Right lobe of liver (tissue), 6 donors: ENCODE results near the gene CHMP1B. TPM values are rescaled to one million over a fixed set of nuclear protein-coding genes. Genes with fewer than 3 reads are reported as not detected.

Experiments used
- ATAC-seq, 4 donors: fragments of 200-7000 bp; cut with Tn5 transposase; one replicate each; pipeline ENCODE4 v1.9.1; 2020; ENCODE audit warnings: mild to moderate bottlenecking in 4 of 4, moderate library complexity in 4 of 4
- DNase-seq, 3 donors: peaks; one replicate each; pipeline ENCODE4 v3.0.0-alpha.2; 2020
- H3K27ac ChIP-seq, 3 donors: fragments of 200-600 bp; one replicate each; pipeline ENCODE4 v1.8.0; 2022
- H3K27me3 ChIP-seq, 2 donors: fragments of 200-600 bp; one replicate each; pipeline ENCODE4 v1.8.0; 2022
- H3K36me3 ChIP-seq, 4 donors: fragments of 200-600 bp; sonication (generic) in 1 of 4; one replicate each; pipeline versions ENCODE4 v1.5.1 to v1.8.0; 2017 to 2022; ENCODE audit warnings: control low read depth in 1 of 4
- H3K4me1 ChIP-seq, 4 donors: fragments of 200-600 bp; sonication (generic) in 1 of 4; one replicate each; pipeline versions ENCODE4 v1.5.1 to v1.8.0; 2017 to 2022; ENCODE audit warnings: control low read depth in 1 of 4
- H3K4me3 ChIP-seq, 3 donors: fragments of 200-600 bp; one replicate each; pipeline ENCODE4 v1.8.0; 2022
- H3K9me3 ChIP-seq, 4 donors: fragments of 200-600 bp; sonication (generic) in 1 of 4; one replicate each; pipeline versions ENCODE4 v1.5.1 to v1.8.0; 2017 to 2022; ENCODE audit warnings: control low read depth in 1 of 4
- POLR2A ChIP-seq: fragments of 450-650 bp; IDR thresholded peaks from one replicate; pipeline ENCODE4 v1.6.1; 2017; ENCODE audit warnings: antibody characterized with exemption, mild to moderate bottlenecking
- WGBS: methylation state at CpG from one replicate; pipeline ENCODE4 v1.1.6; 2018; ENCODE audit warnings: low coverage, low lambda C conversion rate; ENCODE audit not compliant: insufficient coverage; ENCODE audit errors: missing lambda C conversion rate; 5-methylcytosine and 5-hydroxymethylcytosine counted together
- intact Hi-C, 2 donors: fragments of 100-400 bp; cut with DNase I; formaldehyde crosslinking; loops; one replicate each; pipeline versions ENCODE4 v1.11.2 to v1.14.1; 2022
- total RNA-seq, 6 experiments: library from RNA; depleted of rRNA in 2 of 6; stranded (reverse); fragments of >200 nt in 2 of 6; fragmentation: NEBNext Ultra II Directional in 3 of 6; extraction: Animal tissue kit (Norgen Biotek cat#: 25700) in 3 of 6; gene quantifications; one replicate each; pipeline versions ENCODE4 v1.1.0 to v1.2.4, GENCODE V29; 2016 to 2023
- TF ChIP-seq, protein P1 (sequence below), 4 donors: fragments of 200-600 bp in 3 of 4; fragments of 450-650 bp in 1 of 4; IDR thresholded peaks; one replicate each; pipeline versions ENCODE4 v1.5.1 to v1.8.0; 2016 to 2022; ENCODE audit warnings: antibody characterized with exemption in 4 of 4, mild to moderate bottlenecking in 2 of 4
- donor health status: DM: no; HTN: yes; CAD: no.
- donor health status: DM: no; HTN: no; CAD: no.
- donor health status: DM: no; HTN: no; CAD: no.
- donor health status: DM: no; HTN: yes; CAD: no.
- donor health status: DM: no; HTN: yes; CAD: no.

CHMP1B gene
- total RNA-seq, 6 experiments from 2014 or later = 13.5 to 22.4 (median 18.2) TPM

DNA sequence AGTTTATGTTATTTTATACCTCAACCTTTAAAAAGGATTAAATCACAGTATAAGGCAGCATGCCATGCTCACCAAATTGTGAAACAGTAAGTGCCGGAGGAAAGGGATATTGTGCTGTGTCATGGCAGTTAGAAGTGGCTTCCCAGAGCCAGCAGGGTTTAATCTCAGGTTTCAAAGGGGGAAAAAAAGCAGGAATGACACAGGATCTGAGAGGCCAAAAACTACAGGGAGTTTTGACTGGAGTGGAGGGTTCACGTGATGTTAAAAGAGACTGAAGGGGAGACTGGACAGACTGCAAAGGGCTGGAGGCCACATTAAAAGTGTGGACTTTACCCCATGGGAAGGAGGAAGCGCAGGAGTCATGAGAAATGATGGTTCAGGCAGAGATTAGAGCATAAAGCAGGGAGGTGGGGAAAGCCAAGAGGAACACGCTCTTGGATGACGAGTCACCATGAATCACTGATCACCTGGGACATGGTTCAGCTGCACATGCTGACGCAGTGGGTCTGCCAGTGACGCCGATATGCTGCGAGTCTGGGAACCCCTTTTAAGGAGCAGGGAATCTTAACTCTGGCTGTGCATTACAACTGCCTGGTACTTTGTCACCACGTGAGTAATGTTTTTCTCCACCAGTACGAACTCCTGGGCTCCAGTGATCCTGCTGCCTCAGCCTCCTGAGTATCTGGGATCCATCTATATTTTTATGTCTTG, 6.1 kb downstream of the CHMP1B start:
- Histone ChIP-seq H3K9me3 (no peaks in the 10 kb centered on the region), H3K27me3 (no peaks in the 10 kb centered on the region), H3K4me1 (peaks cover 0 to 30% (median 8%) of the 10 kb centered on the region in 4 donors), H3K27ac (peak overlapping the region in 2 of 3 donors; percentile 11 to 44), H3K4me3 (peak overlapping the region in 1 of 3 donors; percentile 1), H3K36me3 (no peaks in the 10 kb centered on the region)
- intact Hi-C loops = no loop called here
- TF ChIP-seq, protein P1, sequence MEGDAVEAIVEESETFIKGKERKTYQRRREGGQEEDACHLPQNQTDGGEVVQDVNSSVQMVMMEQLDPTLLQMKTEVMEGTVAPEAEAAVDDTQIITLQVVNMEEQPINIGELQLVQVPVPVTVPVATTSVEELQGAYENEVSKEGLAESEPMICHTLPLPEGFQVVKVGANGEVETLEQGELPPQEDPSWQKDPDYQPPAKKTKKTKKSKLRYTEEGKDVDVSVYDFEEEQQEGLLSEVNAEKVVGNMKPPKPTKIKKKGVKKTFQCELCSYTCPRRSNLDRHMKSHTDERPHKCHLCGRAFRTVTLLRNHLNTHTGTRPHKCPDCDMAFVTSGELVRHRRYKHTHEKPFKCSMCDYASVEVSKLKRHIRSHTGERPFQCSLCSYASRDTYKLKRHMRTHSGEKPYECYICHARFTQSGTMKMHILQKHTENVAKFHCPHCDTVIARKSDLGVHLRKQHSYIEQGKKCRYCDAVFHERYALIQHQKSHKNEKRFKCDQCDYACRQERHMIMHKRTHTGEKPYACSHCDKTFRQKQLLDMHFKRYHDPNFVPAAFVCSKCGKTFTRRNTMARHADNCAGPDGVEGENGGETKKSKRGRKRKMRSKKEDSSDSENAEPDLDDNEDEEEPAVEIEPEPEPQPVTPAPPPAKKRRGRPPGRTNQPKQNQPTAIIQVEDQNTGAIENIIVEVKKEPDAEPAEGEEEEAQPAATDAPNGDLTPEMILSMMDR (IDR thresholded peaks at IDR 0.05) = no peak
- no peak for TF ChIP-seq POLR2A
- ATAC-seq (peak in 3 of 4 donors; percentile 67 to 81 (median 75)), DNase-seq (peak in 1 of 3 donors; percentile 36)
- WGBS = 57% methylated on average over 7 of the region's 11 CpGs

DNA sequence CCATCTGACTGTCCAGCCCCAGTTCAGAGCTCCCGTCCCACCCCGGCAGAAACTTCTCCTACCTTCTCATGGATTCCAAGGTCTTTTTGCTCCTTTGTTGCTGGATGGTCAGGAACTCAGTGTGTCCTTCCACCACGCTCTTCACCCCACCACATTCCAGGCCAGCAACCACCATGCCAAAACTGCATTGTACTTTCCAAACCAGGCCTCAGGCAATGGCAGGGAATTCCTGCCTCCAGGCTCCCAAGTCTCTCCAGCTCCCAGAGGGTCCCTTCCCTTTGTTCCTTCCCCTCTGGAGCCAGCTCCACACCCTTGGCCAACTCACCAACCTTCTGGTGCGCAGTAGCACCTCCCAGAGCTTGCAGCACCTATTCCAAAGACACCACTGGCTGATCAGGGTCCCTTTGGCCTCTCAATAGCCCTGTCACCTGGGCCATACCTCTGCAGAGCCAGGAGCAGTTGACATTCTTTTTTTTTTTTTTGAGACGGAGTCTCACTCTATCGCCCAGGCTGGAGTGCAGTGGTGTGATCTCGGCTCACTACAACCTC, 8.1 kb downstream of the CHMP1B start:
- intact Hi-C loops = no loop called here

DNA sequence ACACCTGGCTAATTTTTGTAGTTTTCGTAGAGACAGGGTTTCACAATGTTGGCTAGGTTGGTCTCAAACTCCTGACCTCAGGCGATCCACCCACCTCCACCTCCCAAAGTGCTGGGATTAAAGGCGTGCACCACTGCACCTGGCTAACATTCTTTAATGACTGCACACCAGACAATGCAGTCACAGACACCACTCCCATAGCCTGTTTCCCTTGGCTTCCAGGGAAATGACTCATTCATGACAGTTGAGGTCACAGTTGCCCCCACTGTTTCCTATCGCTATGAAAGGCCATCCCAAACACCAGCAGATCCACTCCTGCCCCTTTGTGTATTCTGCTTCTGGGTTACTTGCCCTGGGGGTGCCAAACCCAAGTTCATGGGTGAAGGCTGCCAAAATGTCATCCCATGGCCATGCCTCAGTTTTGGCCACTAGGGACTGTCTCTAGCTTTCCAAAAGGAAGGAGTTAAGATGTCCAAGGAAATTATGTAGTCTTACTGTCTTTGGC, 8.7 kb downstream of the CHMP1B start:
- H3K4me1 ChIP-seq = peaks cover 0 to 14% (median 0%) of the 10 kb centered on the region in 4 donors
- H3K9me3 ChIP-seq = no peaks in the 10 kb centered on the region
- intact Hi-C loops = no loop called here
- H3K27ac ChIP-seq = no peak overlapping the region
- peak in 2 of 4 donors; percentile 41 to 51 for ATAC-seq
- WGBS = 64% methylated on average over 4 of the region's 4 CpGs
- TF ChIP-seq POLR2A = no peak
- TF ChIP-seq, protein P1 (IDR thresholded peaks at IDR 0.05) = no peak
- no peaks in the 10 kb centered on the region for H3K27me3 ChIP-seq
- H3K36me3 ChIP-seq = no peaks in the 10 kb centered on the region
- DNase-seq = no peak
- H3K4me3 ChIP-seq = no peak overlapping the region

More for the DNA sequence above, 8.1 kb downstream of the CHMP1B start:
- H3K9me3 ChIP-seq = no peaks in the 10 kb centered on the region
- ATAC-seq (no peak), DNase-seq (no peak)
- 94% methylated on average over 5 of the region's 7 CpGs for WGBS
- no peak overlapping the region for H3K27ac ChIP-seq
- H3K4me3 ChIP-seq = no peak overlapping the region
- no peaks in the 10 kb centered on the region for H3K36me3 ChIP-seq
- H3K4me1 ChIP-seq = peaks cover 0 to 14% (median 0%) of the 10 kb centered on the region in 4 donors
- no peaks in the 10 kb centered on the region for H3K27me3 ChIP-seq
- TF ChIP-seq, protein P1 (IDR thresholded peaks at IDR 0.05) = no peak
- no peak for TF ChIP-seq POLR2A

DNA sequence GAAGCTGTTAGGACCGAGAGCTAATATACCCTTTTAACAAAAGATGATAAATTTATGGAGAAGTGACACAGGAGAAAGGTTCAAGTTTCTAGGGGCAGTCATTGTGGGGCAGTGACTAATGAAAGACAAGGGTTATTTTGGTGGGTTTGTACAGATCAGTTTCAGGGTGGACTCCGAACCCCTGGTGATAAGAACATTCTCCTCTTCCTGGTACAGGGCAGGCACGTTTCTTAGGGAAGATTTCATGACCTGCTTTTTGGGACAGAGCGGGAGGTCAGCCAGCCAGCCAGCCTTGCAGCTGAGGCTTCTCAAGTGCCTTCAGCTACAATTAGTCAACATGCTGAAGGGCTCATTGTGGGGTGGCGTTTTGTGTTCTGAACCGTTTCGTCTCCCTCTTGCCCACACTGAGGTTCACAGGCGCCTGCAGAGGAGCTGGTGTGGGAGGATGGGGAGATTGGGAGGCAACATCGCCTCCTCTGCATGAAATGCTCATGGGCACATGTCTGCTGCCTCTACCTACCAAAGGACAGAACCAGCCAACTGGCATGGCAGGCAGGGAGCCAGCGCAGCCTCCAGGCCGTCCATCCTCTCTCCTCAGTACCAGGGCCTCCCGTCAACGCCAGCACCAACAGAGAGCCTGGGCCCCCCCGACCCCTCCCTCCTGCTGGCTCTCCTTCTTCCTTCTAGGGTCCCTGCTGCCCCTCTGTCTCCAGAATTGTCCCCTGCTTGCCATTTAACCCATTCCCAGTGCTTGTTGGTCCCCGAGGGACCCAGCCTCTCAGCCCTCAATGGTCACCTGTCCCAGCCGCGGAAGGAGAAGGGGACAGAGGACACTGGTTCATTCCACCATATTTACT, 9.6 kb downstream of the CHMP1B start:
- WGBS = 74% methylated on average over 8 of the region's 17 CpGs
- intact Hi-C loops = no loop called here

More for the DNA sequence above, 9.6 kb downstream of the CHMP1B start:
- TF ChIP-seq, protein P1 (IDR thresholded peaks at IDR 0.05) = no peak
- TF ChIP-seq POLR2A = no peak
- ATAC-seq (no peak), DNase-seq (no peak)
- no peaks in the 10 kb centered on the region for H3K36me3 ChIP-seq
- H3K4me1 ChIP-seq = peaks cover 0 to 12% (median 0%) of the 10 kb centered on the region in 4 donors
- no peak overlapping the region for H3K4me3 ChIP-seq
- H3K27me3 ChIP-seq = no peaks in the 10 kb centered on the region
- H3K27ac ChIP-seq = no peak overlapping the region
- no peaks in the 10 kb centered on the region for H3K9me3 ChIP-seq
